ENCODE data around the gene FBXO47.
A peak's percentile ranks its signal among the peaks of the same experiment; 100 is the strongest.

Gene FBXO47

DNA sequence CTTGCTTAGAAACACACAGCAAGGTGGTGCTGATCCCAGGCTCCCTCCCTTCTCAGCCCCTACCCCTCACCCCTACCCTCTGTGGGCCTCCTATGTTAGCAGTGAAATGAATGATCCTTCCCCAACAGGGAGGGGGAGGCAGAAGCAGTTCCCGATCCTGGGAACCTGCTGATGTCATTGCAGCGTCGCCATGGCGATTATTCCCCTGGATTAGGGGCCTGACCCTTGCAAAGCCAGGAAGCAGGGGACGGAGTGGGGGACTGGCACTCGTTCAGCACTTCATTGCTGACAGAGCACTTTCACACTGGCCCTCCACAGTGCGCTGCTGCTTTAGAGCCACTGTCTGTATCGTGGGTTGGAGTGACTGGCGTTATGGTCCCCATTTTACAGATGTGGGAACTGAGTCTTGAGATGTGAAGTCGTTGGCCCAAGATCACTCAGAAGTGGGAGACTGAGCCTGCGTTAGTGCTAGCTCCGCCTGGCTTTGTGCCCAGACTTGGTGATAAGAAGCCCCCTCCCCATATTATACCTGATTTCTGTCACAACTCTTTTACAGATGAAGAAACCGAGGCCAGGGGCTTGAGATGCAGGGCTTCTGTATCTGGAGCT lies 70.8 kb downstream of the FBXO47 start:
- DNase-seq = no peak
- no peak for TF ChIP-seq POLR2A (IDR thresholded peaks at IDR 0.05; ENCODE audit: low read length)
- no peak for TF ChIP-seq GATA1 (IDR thresholded peaks at IDR 0.05; ENCODE audit: low read depth, low read length)

DNA sequence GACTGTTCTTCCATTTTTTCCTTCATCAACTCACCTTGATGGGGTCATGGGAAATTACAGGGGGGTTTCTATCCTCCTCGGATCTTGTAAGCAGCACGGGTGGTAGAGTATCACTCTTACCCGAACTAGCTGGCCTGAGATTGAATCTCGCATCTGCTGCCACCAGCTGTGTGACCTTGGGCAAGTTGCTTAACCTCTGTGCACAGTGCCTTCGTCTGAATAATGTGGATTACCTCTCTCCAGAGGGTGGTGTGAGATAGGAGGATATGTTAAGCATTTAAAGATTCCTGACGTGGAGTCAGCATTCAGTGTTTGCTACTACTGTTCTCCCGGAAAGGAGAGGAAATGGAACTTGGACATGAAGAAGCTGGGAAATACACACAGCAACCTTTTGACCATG lies 72.9 kb downstream of the FBXO47 start:
- DNase-seq = peak in 1 of 2 experiments; percentile 44
- no peak for TF ChIP-seq POLR2A (IDR thresholded peaks at IDR 0.05; ENCODE audit: low read length)
- no peak for TF ChIP-seq GATA1 (IDR thresholded peaks at IDR 0.05; ENCODE audit: low read depth, low read length)

DNA sequence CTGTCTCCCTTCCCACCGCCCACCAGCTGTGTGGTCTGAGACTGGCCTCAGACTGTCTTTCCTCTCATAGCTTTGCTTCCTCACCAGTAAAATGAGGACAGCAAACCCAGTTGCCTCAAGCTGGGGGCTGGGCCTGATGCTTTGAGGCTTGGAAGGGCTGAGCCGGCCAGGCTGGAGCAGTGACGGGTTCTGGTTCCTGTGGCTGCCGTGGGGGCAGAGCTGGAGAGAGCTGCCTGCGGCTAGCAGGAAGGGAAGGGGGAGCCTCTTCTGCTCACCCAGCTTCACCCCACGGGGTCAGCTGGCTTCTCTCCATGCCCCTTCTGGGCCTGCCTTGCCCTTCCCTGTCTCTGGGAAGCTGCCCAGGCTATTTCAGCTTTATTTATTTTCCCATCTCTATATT lies 73.6 kb downstream of the FBXO47 start:
- DNase-seq = no peak
- TF ChIP-seq POLR2A (IDR thresholded peaks at IDR 0.05; ENCODE audit: low read length) (no peak), GATA1 (IDR thresholded peaks at IDR 0.05; ENCODE audit: low read depth, low read length) (no peak)

GRCh38 chr17:38893113-38893512 lies 74.1 kb downstream of the FBXO47 start:
- TF ChIP-seq POLR2A (IDR thresholded peaks at IDR 0.05; ENCODE audit: low read length) = no peak
- TF ChIP-seq GATA1 (IDR thresholded peaks at IDR 0.05; ENCODE audit: low read depth, low read length) = no peak
- peak; percentile 19 to 35 for DNase-seq

DNA sequence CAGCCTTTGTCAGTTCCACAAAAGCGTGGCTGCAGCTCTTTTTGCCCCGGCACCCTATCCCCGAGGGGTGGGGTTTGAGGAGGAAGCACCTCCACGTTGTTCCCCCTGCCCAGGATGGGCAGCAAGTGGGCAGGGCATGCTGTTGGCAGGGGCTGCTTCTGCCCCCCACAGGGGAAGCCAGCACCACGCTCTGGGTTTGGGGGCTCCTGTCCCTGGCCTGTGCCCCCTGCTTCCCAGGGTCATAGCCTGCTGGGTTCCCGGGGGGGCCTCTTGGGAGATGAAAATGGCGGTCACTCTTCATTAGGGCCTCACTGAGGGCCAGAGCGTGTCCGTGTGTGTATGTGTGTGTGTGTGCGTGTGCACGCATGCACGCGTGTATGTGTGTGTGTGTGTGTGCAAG lies 74.6 kb downstream of the FBXO47 start:
- no peak for DNase-seq
- TF ChIP-seq POLR2A (IDR thresholded peaks at IDR 0.05; ENCODE audit: low read length) (no peak), GATA1 (IDR thresholded peaks at IDR 0.05; ENCODE audit: low read depth, low read length) (no peak)

- no peak for DNase-seq
- TF ChIP-seq POLR2A (IDR thresholded peaks at IDR 0.05; ENCODE audit: low read length) = no peak
- TF ChIP-seq GATA1 (IDR thresholded peaks at IDR 0.05; ENCODE audit: low read depth, low read length) = no peak
These were observed 75.1 kb downstream of the FBXO47 start for GRCh38 chr17:38892083-38892482.

DNA sequence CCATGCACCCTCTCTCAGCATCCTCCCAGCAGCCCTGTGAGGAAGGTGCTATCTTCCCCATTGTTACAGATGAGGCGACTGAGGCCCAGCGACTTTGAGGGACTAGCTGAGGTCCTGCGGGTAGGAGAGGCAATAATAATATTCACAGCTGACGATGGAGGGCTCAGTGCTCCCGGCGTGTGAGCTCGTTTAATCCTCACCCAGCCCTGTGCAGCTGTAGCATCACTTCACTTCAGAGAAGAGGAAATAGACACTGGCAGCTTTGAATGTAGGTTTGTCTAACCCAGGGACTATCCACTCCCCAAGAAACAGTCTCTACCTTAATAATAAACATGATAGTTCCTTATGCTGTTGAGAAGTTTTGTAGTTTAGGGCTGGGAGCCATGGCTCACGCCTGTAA lies 75.8 kb downstream of the FBXO47 start:
- no peak for DNase-seq

GRCh38 chr17:38890410-38890746 lies 76.8 kb downstream of the FBXO47 start:
- TF ChIP-seq GATA1 (IDR thresholded peaks at IDR 0.05; ENCODE audit: low read depth, low read length) (no peak), POLR2A (IDR thresholded peaks at IDR 0.05; ENCODE audit: low read length) (no peak)
- no peak for DNase-seq

More for the DNA sequence above, 75.8 kb downstream of the FBXO47 start:
- TF ChIP-seq POLR2A (IDR thresholded peaks at IDR 0.05; ENCODE audit: low read length) = no peak

- DNase-seq = no peak
- TF ChIP-seq GATA1 (IDR thresholded peaks at IDR 0.05; ENCODE audit: low read depth, low read length) (no peak), POLR2A (IDR thresholded peaks at IDR 0.05; ENCODE audit: low read length) (no peak)
These were observed 77.3 kb downstream of the FBXO47 start for GRCh38 chr17:38889745-38890409.

GRCh38 chr17:38888842-38889241 lies 78.4 kb downstream of the FBXO47 start:
- TF ChIP-seq GATA1 (IDR thresholded peaks at IDR 0.05; ENCODE audit: low read depth, low read length) (no peak), POLR2A (IDR thresholded peaks at IDR 0.05; ENCODE audit: low read length) (no peak)

GRCh38 chr17:38886643-38887010 lies 80.6 kb downstream of the FBXO47 start:
- DNase-seq = no peak

More at GRCh38 chr17:38888842-38889241, 78.4 kb downstream of the FBXO47 start:
- no peak for DNase-seq

More at GRCh38 chr17:38886643-38887010, 80.6 kb downstream of the FBXO47 start:
- TF ChIP-seq POLR2A (IDR thresholded peaks at IDR 0.05; ENCODE audit: low read length) = no peak
- TF ChIP-seq GATA1 (IDR thresholded peaks at IDR 0.05; ENCODE audit: low read depth, low read length) = no peak

Data from erythroblast (primary cell).